Small intestine (tissue), 7 donors: ENCODE data around the gene LTBR. TPM values are rescaled to one million over a fixed set of nuclear protein-coding genes. Genes with fewer than 3 reads are reported as not detected.
A peak's percentile ranks its signal among the peaks of the same experiment; 100 is the strongest.
"Not testable (repeated sequence)": the region's sequence is repeated elsewhere in the genome, so short reads cannot be mapped to it uniquely, and the experiment has no call there.

Experiments used
- DNase-seq, 2 donors: peaks; one replicate each; pipeline versions ENCODE4 v3.0.0 to v3.0.0-alpha.2; 2013
- FAIRE-seq: peaks from 2 replicates; lab custom pipeline; 2012; peaks lifted over from hg19 to GRCh38; lab: Jason Lieb, UNC
- H3K27ac ChIP-seq, 3 donors: one replicate each; pipeline ENCODE4 v1.5.1; 2013; ENCODE audit warnings: low read length in 2 of 3, mild to moderate bottlenecking in 2 of 3, control low read depth in 1 of 3, inconsistent platforms in 1 of 3, low read depth in 1 of 3, moderate library complexity in 1 of 3
- H3K27me3 ChIP-seq, 3 donors: one replicate each; pipeline ENCODE4 v1.6.1; 2013; ENCODE audit warnings: low read length in 3 of 3, inconsistent platforms in 1 of 3; ENCODE audit not compliant: control insufficient read depth in 3 of 3, insufficient read depth in 3 of 3
- H3K36me3 ChIP-seq, 3 donors: one replicate each; pipeline ENCODE4 v1.6.1; 2013; ENCODE audit warnings: low read length in 3 of 3, inconsistent platforms in 1 of 3, low read depth in 1 of 3, mild to moderate bottlenecking in 1 of 3, moderate library complexity in 1 of 3; ENCODE audit not compliant: control insufficient read depth in 3 of 3, insufficient read depth in 2 of 3
- H3K4me1 ChIP-seq, 3 donors: one replicate each; pipeline ENCODE4 v1.6.1; 2013; ENCODE audit warnings: low read length in 2 of 3, inconsistent platforms in 1 of 3, low read depth in 1 of 3, mild to moderate bottlenecking in 1 of 3, moderate library complexity in 1 of 3; ENCODE audit not compliant: control insufficient read depth in 3 of 3, insufficient read depth in 2 of 3
- H3K4me3 ChIP-seq, 3 donors: one replicate each; pipeline ENCODE4 v1.5.1; 2013; ENCODE audit warnings: low read length in 3 of 3, control low read depth in 1 of 3, inconsistent platforms in 1 of 3, low read depth in 1 of 3, mild to moderate bottlenecking in 1 of 3, moderate library complexity in 1 of 3
- H3K9me3 ChIP-seq, 2 donors: one replicate each; pipeline ENCODE4 v1.6.1; 2013; ENCODE audit warnings: low read depth in 1 of 2, low read length in 1 of 2; ENCODE audit not compliant: control insufficient read depth in 2 of 2, insufficient read depth in 1 of 2
- WGBS, 3 donors: extraction: QIAGEN DNeasy Blood & Tissue Kit; methylation state at CpG; one replicate each; pipeline ENCODE4 v1.1.7; 2013; 5-methylcytosine and 5-hydroxymethylcytosine counted together
- polyA plus RNA-seq, 4 donors: library from polyadenylated mRNA; stranded (reverse) in 3 of 4; unstranded in 1 of 4; fragments of 200-250 nt in 3 of 4; fragments of 120-200 nt in 1 of 4; gene quantifications; one replicate each; pipeline versions ENCODE4 v1.2.1 to v1.2.3, GENCODE V29; 2013
- donor health status: healthy with polysubstance abuse.
- donor health status: control.
- donor health status: control.
- donor health status: Bipolar disorder and iron deficiency.
- donor health status: healthy.

Gene LTBR
- polyA plus RNA-seq, 4 donors: 56.5 to 137 (median 73.2) TPM

- FAIRE-seq, H3K27me3 ChIP-seq, DNase-seq, H3K9me3 ChIP-seq, H3K36me3 ChIP-seq, H3K4me3 ChIP-seq, H3K4me1 ChIP-seq: not testable (repeated sequence)
- 90 to 93% (median 92%) methylated on average over 10 of the region's 10 CpGs for WGBS, 3 donors
- H3K27ac ChIP-seq: peak overlapping the region in 1 of 3 donors; percentile 77
Observed at GRCh38 chr12:6427796-6428195, 43.8 kb downstream of the LTBR start.

- Histone ChIP-seq H3K36me3 (no peaks in the 10 kb centered on the region), H3K4me3 (no peak overlapping the region), H3K27me3 (no peaks in the 10 kb centered on the region), H3K27ac (no peak overlapping the region), H3K4me1 (peaks cover 0 to 2% (median 0%) of the 10 kb centered on the region in 3 donors), H3K9me3 (no peaks in the 10 kb centered on the region)
- DNase-seq: no peak
- WGBS, 3 donors: 85 to 89% (median 86%) methylated on average over 3 of the region's 3 CpGs
- FAIRE-seq: no peak
Observed at GRCh38 chr12:6428326-6428725, 44.4 kb downstream of the LTBR start.

- no peaks in the 10 kb centered on the region for H3K36me3 ChIP-seq
- no peak overlapping the region for H3K4me3 ChIP-seq
- peak overlapping the region in 1 of 3 donors; percentile 84 for H3K27ac ChIP-seq
- H3K4me1 ChIP-seq: no peaks in the 10 kb centered on the region
- FAIRE-seq (no peak), DNase-seq (peak; percentile 24 to 82)
- H3K9me3 ChIP-seq: no peaks in the 10 kb centered on the region
- 32 to 40% (median 37%) methylated on average over 19 of the region's 19 CpGs for WGBS, 3 donors
- H3K27me3 ChIP-seq: no peaks in the 10 kb centered on the region
Observed at GRCh38 chr12:6430124-6430989, 46.4 kb downstream of the LTBR start.

GRCh38 chr12:6432991-6433390 lies 49.0 kb downstream of the LTBR start:
- no peak for FAIRE-seq
- no peak overlapping the region for H3K4me3 ChIP-seq
- H3K27ac ChIP-seq: peak overlapping the region in 1 of 3 donors; percentile 11
- no peaks in the 10 kb centered on the region for H3K4me1 ChIP-seq
- 77 to 88% (median 80%) methylated on average over 5 of the region's 5 CpGs for WGBS, 3 donors
- H3K36me3 ChIP-seq: no peaks in the 10 kb centered on the region
- no peak for DNase-seq
- no peaks in the 10 kb centered on the region for H3K27me3 ChIP-seq
- no peaks in the 10 kb centered on the region for H3K9me3 ChIP-seq

GRCh38 chr12:6434205-6435140 lies 50.5 kb downstream of the LTBR start:
- no peaks in the 10 kb centered on the region for H3K9me3 ChIP-seq
- H3K4me1 ChIP-seq: no peaks in the 10 kb centered on the region
- FAIRE-seq (no peak), DNase-seq (no peak)
- no peak overlapping the region for H3K4me3 ChIP-seq
- peaks cover 0 to 3% (median 0%) of the 10 kb centered on the region in 3 donors for H3K36me3 ChIP-seq
- no peak overlapping the region for H3K27ac ChIP-seq
- WGBS, 3 donors: 77 to 83% (median 82%) methylated on average over 16 to 17 of the region's 17 CpGs
- H3K27me3 ChIP-seq: no peaks in the 10 kb centered on the region

GRCh38 chr12:6435961-6436715 lies 52.2 kb downstream of the LTBR start:
- WGBS, 3 donors: 87 to 91% (median 89%) methylated on average over 13 of the region's 13 CpGs
- H3K4me1 ChIP-seq: no peaks in the 10 kb centered on the region
- no peaks in the 10 kb centered on the region for H3K27me3 ChIP-seq
- H3K9me3 ChIP-seq: no peaks in the 10 kb centered on the region
- H3K27ac ChIP-seq: no peak overlapping the region
- FAIRE-seq (no peak), DNase-seq (no peak)
- no peak overlapping the region for H3K4me3 ChIP-seq
- H3K36me3 ChIP-seq: peaks cover 0 to 6% (median 0%) of the 10 kb centered on the region in 3 donors

GRCh38 chr12:6437586-6437985 lies 53.6 kb downstream of the LTBR start:
- peaks cover 0 to 9% (median 0%) of the 10 kb centered on the region in 3 donors for H3K36me3 ChIP-seq
- no peaks in the 10 kb centered on the region for H3K9me3 ChIP-seq
- 90 to 96% (median 91%) methylated on average over 3 of the region's 3 CpGs for WGBS, 3 donors
- no peak overlapping the region for H3K4me3 ChIP-seq
- no peak for FAIRE-seq
- H3K27me3 ChIP-seq: no peaks in the 10 kb centered on the region
- H3K4me1 ChIP-seq: no peaks in the 10 kb centered on the region
- H3K27ac ChIP-seq: no peak overlapping the region
- no peak for DNase-seq

GRCh38 chr12:6438345-6438744 lies 54.4 kb downstream of the LTBR start:
- DNase-seq (no peak), FAIRE-seq (no peak)
- H3K27ac ChIP-seq: no peak overlapping the region
- H3K4me1 ChIP-seq: no peaks in the 10 kb centered on the region
- H3K4me3 ChIP-seq: no peak overlapping the region
- H3K9me3 ChIP-seq: no peaks in the 10 kb centered on the region
- no peaks in the 10 kb centered on the region for H3K27me3 ChIP-seq
- peaks cover 0 to 15% (median 0%) of the 10 kb centered on the region in 3 donors for H3K36me3 ChIP-seq
- WGBS, 3 donors: 90 to 94% (median 91%) methylated on average over 12 of the region's 12 CpGs
